HG03064 (cell line): ENCODE measurements around the gene CEP83.

Experiments
- ATAC-seq: cut with Tn5 transposase; IDR thresholded peaks from one replicate; pipeline ENCODE4 v1.9.1; 2021; ENCODE audit warnings: low read depth; ENCODE audit not compliant: unreplicated experiment

Gene CEP83

GRCh38 chr12:94273272-94273671, 186.4 kb downstream of the CEP83 start:
- no peak for ATAC-seq

- no peak for ATAC-seq
Measured at GRCh38 chr12:94272280-94272679, 187.4 kb downstream of the CEP83 start.

GRCh38 chr12:94271351-94271750, 188.3 kb downstream of the CEP83 start:
- no peak for ATAC-seq

- peak; percentile 38 for ATAC-seq
Measured at GRCh38 chr12:94269316-94269999, 190.2 kb downstream of the CEP83 start.

- no peak for ATAC-seq
Measured at GRCh38 chr12:94267921-94268471, 191.7 kb downstream of the CEP83 start.

- no peak for ATAC-seq
Measured at GRCh38 chr12:94267537-94267872, 192.2 kb downstream of the CEP83 start.

GRCh38 chr12:94266796-94267536, 192.7 kb downstream of the CEP83 start:
- ATAC-seq, result no peak

- no peak for ATAC-seq
Measured at GRCh38 chr12:94265966-94266745, 193.5 kb downstream of the CEP83 start.

GRCh38 chr12:94265539-94265938, 194.1 kb downstream of the CEP83 start:
- ATAC-seq, result no peak

- ATAC-seq, result no peak
Measured at GRCh38 chr12:94264736-94265485, 194.8 kb downstream of the CEP83 start.

- ATAC-seq, result no peak
Measured at GRCh38 chr12:94263905-94264561, 195.6 kb downstream of the CEP83 start.

GRCh38 chr12:94263011-94263811, 196.5 kb downstream of the CEP83 start:
- peak; percentile 33 for ATAC-seq

- ATAC-seq, result peak; percentile 51
Measured at GRCh38 chr12:94262228-94263010, 197.2 kb downstream of the CEP83 start.

- no peak for ATAC-seq
Measured at GRCh38 chr12:94261786-94262185, 197.9 kb downstream of the CEP83 start.

GRCh38 chr12:94261119-94261518, 198.5 kb downstream of the CEP83 start:
- ATAC-seq, result no peak

- ATAC-seq, result no peak
Measured at GRCh38 chr12:94260717-94261116, 198.9 kb downstream of the CEP83 start.

- ATAC-seq, result no peak
Measured at GRCh38 chr12:94260017-94260416, 199.7 kb downstream of the CEP83 start.

GRCh38 chr12:94258593-94258992, 201.1 kb downstream of the CEP83 start:
- no peak for ATAC-seq
